Gastroesophageal sphincter (tissue), 3 donors: ENCODE measurements around the gene ACP7.
"Not testable (repeated sequence)": the region's sequence is repeated elsewhere in the genome, so short reads cannot be mapped to it uniquely, and the experiment has no call there.

Source experiments
- CTCF ChIP-seq, 4 experiments: fragments of 200-600 bp in 2 of 4; fragments of 450-650 bp in 2 of 4; sonication (generic) in 1 of 4; IDR thresholded peaks; one replicate each; pipeline ENCODE4 v1.5.1; 2017 to 2019; ENCODE audit warnings: antibody characterized with exemption in 4 of 4, mild to moderate bottlenecking in 2 of 4, moderate library complexity in 2 of 4
- POLR2A ChIP-seq, 2 donors: fragments of 450-650 bp; IDR thresholded peaks; one replicate each; pipeline ENCODE4 v1.6.1; 2017; ENCODE audit warnings: antibody characterized with exemption in 2 of 2, mild to moderate bottlenecking in 2 of 2, moderate library complexity in 1 of 2
- POLR2AphosphoS5 ChIP-seq: sonication (generic); formaldehyde crosslinking; IDR thresholded peaks from one replicate; pipeline ENCODE4 v1.6.1; 2017; ENCODE audit warnings: antibody characterized with exemption

- TF ChIP-seq CTCF (IDR thresholded peaks at IDR 0.05); POLR2A (IDR thresholded peaks at IDR 0.05); POLR2AphosphoS5: not testable (repeated sequence)
Observed at GRCh38 chr19:39117023-39117422, 32.9 kb downstream of the ACP7 start.
